ENCODE data around the gene DRG1. TPM values are rescaled to one million over a fixed set of nuclear protein-coding genes. Genes with fewer than 3 reads are reported as not detected.
"Not testable (repeated sequence)": the region's sequence is repeated elsewhere in the genome, so short reads cannot be mapped to it uniquely, and the experiment has no call there.

The DRG1 gene
- total and polyA plus RNA-seq, 8 donors, result 36.3 to 79.8 (median 69.3) TPM

DNA sequence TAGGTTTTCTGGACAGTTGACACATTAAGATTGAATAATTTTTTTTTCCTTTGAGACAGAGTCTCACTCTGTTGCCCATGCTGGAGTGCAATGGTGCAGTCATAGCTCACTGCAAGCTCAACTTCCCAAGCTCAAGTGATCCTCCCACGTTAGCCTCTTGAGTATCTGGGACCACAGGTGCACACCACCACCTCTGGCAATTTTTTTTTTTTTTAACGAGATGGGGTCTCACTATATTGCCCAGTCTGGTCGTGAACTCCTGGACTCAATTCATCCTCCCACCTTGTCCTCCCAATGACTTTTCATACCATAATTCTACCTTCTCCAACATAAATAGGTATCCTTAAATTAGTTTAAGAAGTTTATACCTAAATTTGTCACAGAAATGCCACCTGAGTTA lies 81.7 kb downstream of the DRG1 start:
- Histone ChIP-seq H3K4me3 (no peak overlapping the region), H3K27me3 (no peaks in the 10 kb centered on the region), H3K9me3 (no peaks in the 10 kb centered on the region), H3K27ac (no peak overlapping the region), H3K4me1 (no peaks in the 10 kb centered on the region), H3K36me3 (peaks cover 0 to 75% of the 10 kb centered on the region in 2 donors)
- DNase-seq (no peak), ATAC-seq (no peak)
- intact Hi-C loops (cut with DNase I), result no loop called here
- TF ChIP-seq, protein P1, sequence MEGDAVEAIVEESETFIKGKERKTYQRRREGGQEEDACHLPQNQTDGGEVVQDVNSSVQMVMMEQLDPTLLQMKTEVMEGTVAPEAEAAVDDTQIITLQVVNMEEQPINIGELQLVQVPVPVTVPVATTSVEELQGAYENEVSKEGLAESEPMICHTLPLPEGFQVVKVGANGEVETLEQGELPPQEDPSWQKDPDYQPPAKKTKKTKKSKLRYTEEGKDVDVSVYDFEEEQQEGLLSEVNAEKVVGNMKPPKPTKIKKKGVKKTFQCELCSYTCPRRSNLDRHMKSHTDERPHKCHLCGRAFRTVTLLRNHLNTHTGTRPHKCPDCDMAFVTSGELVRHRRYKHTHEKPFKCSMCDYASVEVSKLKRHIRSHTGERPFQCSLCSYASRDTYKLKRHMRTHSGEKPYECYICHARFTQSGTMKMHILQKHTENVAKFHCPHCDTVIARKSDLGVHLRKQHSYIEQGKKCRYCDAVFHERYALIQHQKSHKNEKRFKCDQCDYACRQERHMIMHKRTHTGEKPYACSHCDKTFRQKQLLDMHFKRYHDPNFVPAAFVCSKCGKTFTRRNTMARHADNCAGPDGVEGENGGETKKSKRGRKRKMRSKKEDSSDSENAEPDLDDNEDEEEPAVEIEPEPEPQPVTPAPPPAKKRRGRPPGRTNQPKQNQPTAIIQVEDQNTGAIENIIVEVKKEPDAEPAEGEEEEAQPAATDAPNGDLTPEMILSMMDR (IDR thresholded peaks at IDR 0.05), result no peak

- H3K4me1 ChIP-seq; H3K9me3 ChIP-seq; H3K27me3 ChIP-seq; DNase-seq; ATAC-seq; intact Hi-C loops (cut with DNase I); H3K4me3 ChIP-seq; H3K27ac ChIP-seq: not testable (repeated sequence)
- H3K36me3 ChIP-seq, result peaks cover 0 to 81% of the 10 kb centered on the region in 2 donors
Observed at GRCh38 chr22:31482470-31482869, 83.1 kb downstream of the DRG1 start.

Other genes starting within 250 kb of the DRG1 start
- gene RNF185, start 239.4 kb upstream of the DRG1 start, total RNA-seq, result 10 to 100 TPM; 28.2 to 34.3 TPM
- gene RNF185, start 239.4 kb upstream of the DRG1 start, polyA plus RNA-seq (ENCODE audit: insufficient read length in 6 of 6), result 10 to 100 TPM; 35.9 to 38.8 (median 38.3) TPM
- gene LIMK2, start 187.3 kb upstream of the DRG1 start, total RNA-seq, result 10 to 100 TPM; 68.7 to 87.6 TPM
- gene LIMK2, start 187.3 kb upstream of the DRG1 start, polyA plus RNA-seq (ENCODE audit: insufficient read length in 6 of 6), result 10 to 100 TPM; 47.4 to 58.7 (median 52.0) TPM
- gene PIK3IP1, start 107.1 kb upstream of the DRG1 start, total RNA-seq, result 10 to 100 TPM; 12.8 to 41.5 TPM
- 10 to 100 TPM; 11.1 to 15.1 (median 11.9) TPM for gene PIK3IP1, start 107.1 kb upstream of the DRG1 start, polyA plus RNA-seq (ENCODE audit: insufficient read length in 6 of 6)
- gene PATZ1, start 53.3 kb upstream of the DRG1 start, total RNA-seq, result 10 to 100 TPM; 19.9 to 23.4 TPM
- gene PATZ1, start 53.3 kb upstream of the DRG1 start, polyA plus RNA-seq (ENCODE audit: insufficient read length in 6 of 6), result 10 to 100 TPM; 63.2 to 72.4 (median 69.4) TPM
- gene EIF4ENIF1, start 90.2 kb downstream of the DRG1 start, total RNA-seq, result 10 to 100 TPM; 23.2 to 25.4 TPM
- gene EIF4ENIF1, start 90.2 kb downstream of the DRG1 start, polyA plus RNA-seq (ENCODE audit: insufficient read length in 6 of 6), result 10 to 100 TPM; 44.9 to 45.9 (median 45.5) TPM
- gene SFI1, start 96.9 kb downstream of the DRG1 start, total RNA-seq, result 10 to 100 TPM; 27.6 to 39.6 TPM
- 10 to 100 TPM; 28.5 to 40.7 (median 35.2) TPM for gene SFI1, start 96.9 kb downstream of the DRG1 start, polyA plus RNA-seq (ENCODE audit: insufficient read length in 6 of 6)

Data from left lung (tissue), 10 donors.